ENCODE results near the gene PVR. TPM values are rescaled to one million over a fixed set of nuclear protein-coding genes. Genes with fewer than 3 reads are reported as not detected.
A peak's percentile ranks its signal among the peaks of the same experiment; 100 is the strongest.
"Not testable (repeated sequence)": the region's sequence is repeated elsewhere in the genome, so short reads cannot be mapped to it uniquely, and the experiment has no call there.

PVR gene
- total RNA-seq, 3 donors from 2014 or later, result 8.5 to 30.2 (median 22.0) TPM

DNA sequence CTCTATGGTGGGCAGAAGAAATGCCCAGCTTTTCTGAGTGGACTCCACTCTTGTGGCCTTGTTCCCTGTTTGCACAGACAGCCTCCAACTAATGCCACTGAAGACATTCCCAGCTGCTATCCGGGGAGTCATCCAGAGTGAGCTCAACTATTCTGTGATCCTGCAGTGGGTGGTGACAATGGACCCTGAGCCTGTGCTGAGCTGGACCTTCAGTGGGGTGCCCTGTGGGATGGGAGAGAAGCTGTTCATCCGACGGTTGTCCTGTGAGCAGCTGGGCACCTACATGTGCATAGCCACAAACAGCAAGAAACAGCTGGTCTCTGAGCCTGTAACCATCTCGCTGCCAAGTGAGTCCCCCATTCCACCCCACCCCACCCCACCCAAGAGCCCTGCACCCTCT is 20.1 kb upstream of the PVR start:
- TF ChIP-seq POLR2A (IDR thresholded peaks at IDR 0.05), result no peak
- TF ChIP-seq, protein P1, sequence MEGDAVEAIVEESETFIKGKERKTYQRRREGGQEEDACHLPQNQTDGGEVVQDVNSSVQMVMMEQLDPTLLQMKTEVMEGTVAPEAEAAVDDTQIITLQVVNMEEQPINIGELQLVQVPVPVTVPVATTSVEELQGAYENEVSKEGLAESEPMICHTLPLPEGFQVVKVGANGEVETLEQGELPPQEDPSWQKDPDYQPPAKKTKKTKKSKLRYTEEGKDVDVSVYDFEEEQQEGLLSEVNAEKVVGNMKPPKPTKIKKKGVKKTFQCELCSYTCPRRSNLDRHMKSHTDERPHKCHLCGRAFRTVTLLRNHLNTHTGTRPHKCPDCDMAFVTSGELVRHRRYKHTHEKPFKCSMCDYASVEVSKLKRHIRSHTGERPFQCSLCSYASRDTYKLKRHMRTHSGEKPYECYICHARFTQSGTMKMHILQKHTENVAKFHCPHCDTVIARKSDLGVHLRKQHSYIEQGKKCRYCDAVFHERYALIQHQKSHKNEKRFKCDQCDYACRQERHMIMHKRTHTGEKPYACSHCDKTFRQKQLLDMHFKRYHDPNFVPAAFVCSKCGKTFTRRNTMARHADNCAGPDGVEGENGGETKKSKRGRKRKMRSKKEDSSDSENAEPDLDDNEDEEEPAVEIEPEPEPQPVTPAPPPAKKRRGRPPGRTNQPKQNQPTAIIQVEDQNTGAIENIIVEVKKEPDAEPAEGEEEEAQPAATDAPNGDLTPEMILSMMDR (IDR thresholded peaks at IDR 0.05), result no peak
- TF ChIP-seq POLR2AphosphoS5 (IDR thresholded peaks at IDR 0.05), result no peak
- no peak overlapping the region for H3K4me3 ChIP-seq
- no peak for DNase-seq (ENCODE audit: low spot score in 2 of 2)
- H3K9me3 ChIP-seq, result no peaks in the 10 kb centered on the region
- H3K36me3 ChIP-seq, result no peaks in the 10 kb centered on the region
- H3K27ac ChIP-seq, result no peak overlapping the region
- intact Hi-C loops (cut with DNase I; ENCODE audit: low total_unique reads), result no loop called here
- H3K27me3 ChIP-seq, result no peaks in the 10 kb centered on the region
- H3K4me1 ChIP-seq, result no peaks in the 10 kb centered on the region

DNA sequence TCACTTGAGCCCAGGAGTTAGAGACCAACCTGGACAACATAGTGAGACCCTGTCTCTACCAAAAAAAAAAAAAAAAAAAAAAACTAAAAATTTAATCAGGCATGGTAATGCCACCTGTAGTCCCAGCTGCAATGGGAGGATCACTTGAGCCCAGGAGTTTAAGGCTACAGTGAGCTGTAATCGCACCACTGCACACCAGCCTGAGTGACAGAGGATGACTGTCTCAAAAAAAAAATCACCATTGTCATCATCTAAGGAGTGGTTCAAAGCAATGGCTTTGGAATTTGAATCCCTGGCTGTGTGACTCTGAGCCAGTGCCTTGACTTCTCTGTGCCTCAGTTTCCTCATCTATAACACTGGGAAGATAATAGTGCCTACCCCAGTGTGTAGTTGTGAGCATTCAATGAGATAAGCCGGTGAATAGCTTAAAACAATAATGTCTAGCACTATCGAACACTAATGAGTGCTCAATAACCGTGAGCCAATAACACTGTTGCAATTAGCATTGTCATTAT is 18.8 kb upstream of the PVR start:
- Histone ChIP-seq H3K4me1 (no peaks in the 10 kb centered on the region), H3K36me3 (no peaks in the 10 kb centered on the region), H3K9me3 (no peaks in the 10 kb centered on the region), H3K27ac (peak overlapping the region in 1 of 2 donors; percentile 63), H3K4me3 (no peak overlapping the region), H3K27me3 (no peaks in the 10 kb centered on the region)
- intact Hi-C loops (cut with DNase I; ENCODE audit: low total_unique reads), result no loop called here
- TF ChIP-seq, protein P1 (IDR thresholded peaks at IDR 0.05), result no peak
- TF ChIP-seq POLR2A (IDR thresholded peaks at IDR 0.05), result no peak
- TF ChIP-seq POLR2AphosphoS5 (IDR thresholded peaks at IDR 0.05), result no peak
- DNase-seq (ENCODE audit: low spot score in 2 of 2), result no peak

DNA sequence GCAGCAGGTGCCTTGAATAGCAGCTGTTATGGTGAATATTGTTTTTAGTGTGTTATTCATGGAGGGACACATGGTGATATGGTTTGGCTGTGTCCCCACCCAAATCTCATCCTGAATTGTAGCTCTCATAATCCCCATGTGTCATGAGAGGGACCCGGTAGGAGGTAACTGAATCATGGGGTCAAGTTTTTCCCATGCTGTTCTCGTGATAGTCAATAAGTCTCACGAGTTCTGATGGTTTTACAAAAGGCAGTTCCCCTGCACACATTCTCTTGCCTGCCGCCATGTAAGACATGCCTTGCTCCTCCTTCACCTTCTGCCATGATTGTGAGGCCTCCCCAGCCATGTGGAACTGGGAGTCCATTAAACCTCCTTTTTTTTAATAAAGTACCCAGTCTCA is 18.1 kb upstream of the PVR start:
- H3K4me3 ChIP-seq; H3K4me1 ChIP-seq; DNase-seq (ENCODE audit: low spot score in 2 of 2); H3K27me3 ChIP-seq; H3K36me3 ChIP-seq; intact Hi-C loops (cut with DNase I; ENCODE audit: low total_unique reads); H3K9me3 ChIP-seq: not testable (repeated sequence)
- peak overlapping the region; percentile 12 to 63 for H3K27ac ChIP-seq

DNA sequence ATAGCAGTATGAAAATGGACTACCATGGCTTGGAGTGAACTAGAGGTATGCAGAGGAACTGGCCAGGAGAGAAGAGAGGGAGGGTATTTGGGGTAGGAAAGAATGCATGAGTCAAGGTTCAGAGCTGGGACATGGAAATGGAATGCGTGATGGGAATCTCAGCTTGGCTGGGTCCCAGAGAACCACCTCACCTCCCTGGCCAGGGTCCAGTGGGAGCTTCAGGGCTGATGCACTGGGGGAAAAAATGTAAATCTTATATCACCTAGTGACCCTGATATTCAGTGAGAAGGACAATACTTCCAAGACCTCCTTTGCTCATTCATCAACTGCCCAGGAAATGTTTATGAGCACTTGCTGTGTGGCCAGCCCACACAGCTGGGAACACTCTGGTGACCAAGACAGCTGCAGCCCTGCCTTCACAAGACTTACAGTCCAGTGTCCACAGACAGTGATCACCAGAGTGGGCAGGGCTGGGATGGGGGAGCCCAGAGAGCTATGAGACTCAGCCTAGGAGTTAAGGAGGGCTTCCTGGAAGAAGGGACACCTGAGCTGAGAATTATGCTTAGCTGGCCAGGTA is 17.6 kb upstream of the PVR start:
- no peak overlapping the region for H3K4me3 ChIP-seq
- no peaks in the 10 kb centered on the region for H3K4me1 ChIP-seq
- no peaks in the 10 kb centered on the region for H3K27me3 ChIP-seq
- TF ChIP-seq, protein P1 (IDR thresholded peaks at IDR 0.05), result no peak
- TF ChIP-seq POLR2AphosphoS5 (IDR thresholded peaks at IDR 0.05) (peak in 1 of 3 donors; percentile 24), POLR2A (IDR thresholded peaks at IDR 0.05) (no peak)
- peak overlapping the region; percentile 12 to 67 for H3K27ac ChIP-seq
- intact Hi-C loops (cut with DNase I; ENCODE audit: low total_unique reads), result no loop called here
- no peaks in the 10 kb centered on the region for H3K36me3 ChIP-seq
- DNase-seq (ENCODE audit: low spot score in 2 of 2), result peak; percentile 64 to 70
- no peaks in the 10 kb centered on the region for H3K9me3 ChIP-seq

DNA sequence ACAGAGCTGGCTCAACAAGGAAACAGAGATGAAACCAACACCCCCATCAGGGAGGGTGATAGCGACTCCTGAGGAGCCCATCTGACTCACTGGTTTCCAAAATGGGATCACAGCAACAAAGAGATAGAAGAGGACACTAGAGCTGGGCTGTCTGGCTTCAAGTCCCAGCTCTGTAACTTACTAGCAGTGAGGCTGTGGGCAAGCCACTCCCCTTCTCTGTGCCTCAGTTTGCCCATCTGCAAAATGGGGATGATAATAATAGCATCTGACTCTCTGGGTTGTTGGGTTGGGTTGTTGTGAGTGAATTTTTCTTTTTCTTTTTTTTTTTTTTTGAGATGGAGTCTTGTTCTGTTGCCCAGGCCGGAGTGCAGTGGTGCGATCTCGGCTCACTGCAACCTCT is 16.1 kb upstream of the PVR start:
- Histone ChIP-seq H3K4me1 (no peaks in the 10 kb centered on the region), H3K27ac (no peak overlapping the region), H3K4me3 (no peak overlapping the region), H3K27me3 (no peaks in the 10 kb centered on the region), H3K9me3 (no peaks in the 10 kb centered on the region), H3K36me3 (no peaks in the 10 kb centered on the region)
- no peak for DNase-seq (ENCODE audit: low spot score in 2 of 2)
- no peak for TF ChIP-seq POLR2AphosphoS5 (IDR thresholded peaks at IDR 0.05)
- TF ChIP-seq, protein P1 (IDR thresholded peaks at IDR 0.05), result no peak
- TF ChIP-seq POLR2A (IDR thresholded peaks at IDR 0.05), result no peak
- intact Hi-C loops (cut with DNase I; ENCODE audit: low total_unique reads), result no loop called here

Measured in breast epithelium (tissue), 4 donors.